ENCODE measurements around the gene IL4I1. TPM values are rescaled to one million over a fixed set of nuclear protein-coding genes. Genes with fewer than 3 reads are reported as not detected.

Gene IL4I1
- polyA plus RNA-seq, 4 donors = 1.0 to 3.8 (median 1.3) TPM; not detected in 1

DNA sequence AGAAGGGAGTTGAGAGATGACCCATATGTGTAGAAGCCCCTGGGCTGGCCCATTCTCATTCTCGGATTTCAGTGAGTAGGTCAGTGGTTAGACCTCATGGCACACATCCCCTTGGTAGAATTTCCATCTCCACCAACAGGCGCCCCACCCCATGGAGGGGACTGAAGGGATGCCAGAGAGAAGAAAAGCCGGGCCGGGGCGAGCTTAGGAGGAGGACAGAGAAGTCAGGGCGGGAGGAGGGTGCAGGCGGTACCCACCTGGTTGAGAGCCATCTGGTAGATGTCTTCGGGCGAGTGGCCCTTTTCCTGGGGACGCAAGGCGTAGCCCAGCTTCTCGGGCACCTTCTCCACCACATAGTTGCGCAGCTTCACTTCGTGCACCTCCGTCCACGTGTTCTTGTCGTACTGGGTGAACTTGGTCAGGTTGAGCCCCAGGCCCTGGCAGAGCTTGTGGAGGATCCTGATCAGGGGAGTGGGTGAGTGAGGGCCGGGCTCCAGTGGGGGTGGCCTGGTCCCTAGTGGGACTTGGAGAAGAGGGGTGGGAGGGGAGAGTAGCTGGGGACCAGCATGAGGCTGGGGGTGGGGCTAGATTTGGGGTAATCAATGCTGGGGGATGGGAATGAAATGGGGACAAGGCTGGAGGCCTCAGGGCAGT lies 2.5 kb downstream of the IL4I1 start:
- FAIRE-seq (no peak), DNase-seq (no peak)
- WGBS, 3 donors = 88 to 91% (median 89%) methylated on average over 18 of the region's 18 CpGs
- H3K4me3 ChIP-seq (ENCODE audit: low read depth in 1 of 3, low read length in 3 of 3) = no peak overlapping the region
- peaks cover 0 to 6% of the 10 kb centered on the region in 2 donors for H3K9me3 ChIP-seq (ENCODE audit: control insufficient read depth in 2 of 2, insufficient read depth in 1 of 2, low read depth in 1 of 2, low read length in 1 of 2)
- peaks cover 0 to 10% (median 2%) of the 10 kb centered on the region in 3 donors for H3K4me1 ChIP-seq (ENCODE audit: control insufficient read depth in 3 of 3, insufficient read depth in 2 of 3, low read depth in 1 of 3, low read length in 2 of 3)
- H3K36me3 ChIP-seq (ENCODE audit: control insufficient read depth in 3 of 3, insufficient read depth in 2 of 3, low read depth in 1 of 3, low read length in 3 of 3) = peaks cover 0 to 4% (median 0%) of the 10 kb centered on the region in 3 donors
- peaks cover 0 to 18% (median 0%) of the 10 kb centered on the region in 3 donors for H3K27me3 ChIP-seq (ENCODE audit: control insufficient read depth in 3 of 3, insufficient read depth in 3 of 3, low read length in 3 of 3)
- no peak overlapping the region for H3K27ac ChIP-seq (ENCODE audit: low read depth in 1 of 3, low read length in 2 of 3)

DNA sequence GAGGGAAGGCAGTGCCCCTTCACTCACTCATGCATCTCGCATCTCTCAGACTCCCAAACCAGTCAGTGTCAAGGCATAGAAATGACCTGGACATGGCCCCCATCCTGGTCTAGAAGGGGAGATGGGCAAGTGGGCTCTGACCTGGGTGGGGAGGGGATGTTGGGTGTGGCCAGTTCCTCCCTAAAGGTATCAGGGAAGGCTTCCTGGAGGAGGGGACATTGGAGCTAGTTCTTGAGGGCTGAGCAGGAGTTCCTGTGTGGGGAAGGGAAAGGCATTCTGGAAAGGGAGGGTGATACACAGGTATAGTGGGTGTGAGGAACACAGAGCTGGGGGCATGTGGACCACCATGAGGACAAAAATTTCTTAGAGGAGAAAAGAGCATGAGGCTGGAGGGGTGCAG lies 4.0 kb downstream of the IL4I1 start:
- Histone ChIP-seq H3K27me3 (ENCODE audit: control insufficient read depth in 3 of 3, insufficient read depth in 3 of 3, low read length in 3 of 3) (peaks cover 0 to 18% (median 0%) of the 10 kb centered on the region in 3 donors), H3K4me1 (ENCODE audit: control insufficient read depth in 3 of 3, insufficient read depth in 2 of 3, low read depth in 1 of 3, low read length in 2 of 3) (peaks cover under 1 to 13% (median 2%) of the 10 kb centered on the region in 3 donors), H3K4me3 (ENCODE audit: low read depth in 1 of 3, low read length in 3 of 3) (no peak overlapping the region), H3K9me3 (ENCODE audit: control insufficient read depth in 2 of 2, insufficient read depth in 1 of 2, low read depth in 1 of 2, low read length in 1 of 2) (peaks cover 0 to 6% of the 10 kb centered on the region in 2 donors), H3K36me3 (ENCODE audit: control insufficient read depth in 3 of 3, insufficient read depth in 2 of 3, low read depth in 1 of 3, low read length in 3 of 3) (peaks cover 0 to 10% (median 0%) of the 10 kb centered on the region in 3 donors), H3K27ac (ENCODE audit: low read depth in 1 of 3, low read length in 2 of 3) (no peak overlapping the region)
- no peak for DNase-seq
- 86 to 90% (median 89%) methylated on average over 1 of the region's 1 CpG for WGBS, 3 donors
- no peak for FAIRE-seq

DNA sequence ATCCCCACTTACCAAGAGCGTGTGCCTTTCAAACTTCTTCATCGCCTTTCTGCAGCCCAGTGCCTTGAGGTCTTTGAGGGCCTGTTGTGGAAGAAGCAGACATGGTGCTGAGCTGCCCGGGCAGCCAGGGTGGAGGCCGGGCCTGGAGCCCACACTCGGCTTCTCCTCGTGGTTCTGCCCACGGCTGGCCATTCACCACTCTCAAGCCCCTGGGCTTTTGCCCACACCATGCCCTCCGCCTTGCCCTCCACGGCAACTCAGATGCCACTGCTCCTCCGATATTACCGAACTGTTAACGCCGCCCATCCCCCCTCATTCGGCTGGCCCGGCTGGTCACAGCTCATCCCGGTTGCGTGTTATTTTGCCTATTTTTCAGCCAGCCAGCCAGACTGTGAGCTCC lies 5.3 kb downstream of the IL4I1 start:
- Histone ChIP-seq H3K27ac (ENCODE audit: low read depth in 1 of 3, low read length in 2 of 3) (no peak overlapping the region), H3K4me3 (ENCODE audit: low read depth in 1 of 3, low read length in 3 of 3) (no peak overlapping the region), H3K36me3 (ENCODE audit: control insufficient read depth in 3 of 3, insufficient read depth in 2 of 3, low read depth in 1 of 3, low read length in 3 of 3) (peaks cover 0 to 19% (median 0%) of the 10 kb centered on the region in 3 donors), H3K27me3 (ENCODE audit: control insufficient read depth in 3 of 3, insufficient read depth in 3 of 3, low read length in 3 of 3) (peaks cover 0 to 18% (median 0%) of the 10 kb centered on the region in 3 donors), H3K9me3 (ENCODE audit: control insufficient read depth in 2 of 2, insufficient read depth in 1 of 2, low read depth in 1 of 2, low read length in 1 of 2) (peaks cover 0 to 6% of the 10 kb centered on the region in 2 donors), H3K4me1 (ENCODE audit: control insufficient read depth in 3 of 3, insufficient read depth in 2 of 3, low read depth in 1 of 3, low read length in 2 of 3) (peaks cover 2 to 12% (median 5%) of the 10 kb centered on the region in 3 donors)
- WGBS, 3 donors = 78 to 90% (median 88%) methylated on average over 17 of the region's 17 CpGs
- FAIRE-seq (no peak), DNase-seq (no peak)

DNA sequence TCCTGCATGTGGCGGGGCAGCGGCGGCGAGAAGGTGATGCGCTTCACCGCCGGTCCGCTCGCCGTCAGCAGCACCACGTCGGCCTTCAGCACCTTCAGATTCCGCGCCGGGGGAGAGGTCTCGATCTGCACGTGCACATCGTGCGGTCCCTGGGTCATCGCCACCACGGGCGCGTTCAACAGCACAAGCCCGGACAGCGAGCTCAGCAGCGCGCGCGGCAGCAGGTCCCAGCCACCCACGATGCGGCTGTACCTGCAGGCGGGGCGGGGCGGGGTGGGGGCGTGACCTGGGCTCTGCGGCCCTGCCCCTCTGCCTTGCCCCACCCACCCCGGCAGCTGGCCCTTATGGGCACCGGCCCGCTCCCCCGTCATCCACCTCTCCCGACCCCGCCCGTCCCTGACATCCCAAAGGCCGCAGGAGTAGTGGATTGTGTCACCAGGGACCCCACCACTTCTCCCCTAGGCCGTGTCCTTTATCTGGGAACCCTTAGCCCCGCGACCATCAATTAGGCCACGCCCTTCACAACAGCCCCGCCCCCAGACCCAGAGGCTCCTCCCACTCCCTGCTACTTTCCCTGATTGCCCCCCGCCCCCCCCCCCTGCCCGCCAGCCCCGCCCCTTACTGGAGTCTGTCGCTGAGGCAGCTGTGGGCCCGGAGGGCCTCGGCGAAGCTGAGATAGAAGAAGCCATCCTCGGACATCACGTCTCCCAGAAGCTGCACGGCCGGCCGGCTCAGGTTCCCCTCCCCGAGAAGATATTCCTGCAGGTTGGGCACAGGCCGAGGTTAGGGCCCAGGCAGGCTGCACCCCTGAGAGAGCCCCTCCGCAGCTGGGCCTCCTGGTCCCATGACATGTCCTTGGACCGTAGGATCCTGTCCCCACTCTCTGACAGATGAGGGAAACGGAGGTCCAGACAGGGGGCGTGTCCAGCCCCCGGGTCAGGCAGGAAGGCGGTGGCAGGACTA lies 6.1 kb downstream of the IL4I1 start:
- Histone ChIP-seq H3K9me3 (ENCODE audit: control insufficient read depth in 2 of 2, insufficient read depth in 1 of 2, low read depth in 1 of 2, low read length in 1 of 2) (peaks cover 0 to 6% of the 10 kb centered on the region in 2 donors), H3K27me3 (ENCODE audit: control insufficient read depth in 3 of 3, insufficient read depth in 3 of 3, low read length in 3 of 3) (peaks cover 0 to 18% (median 0%) of the 10 kb centered on the region in 3 donors), H3K4me1 (ENCODE audit: control insufficient read depth in 3 of 3, insufficient read depth in 2 of 3, low read depth in 1 of 3, low read length in 2 of 3) (peaks cover 2 to 12% (median 5%) of the 10 kb centered on the region in 3 donors), H3K27ac (ENCODE audit: low read depth in 1 of 3, low read length in 2 of 3) (no peak overlapping the region), H3K36me3 (ENCODE audit: control insufficient read depth in 3 of 3, insufficient read depth in 2 of 3, low read depth in 1 of 3, low read length in 3 of 3) (peaks cover 0 to 22% (median 0%) of the 10 kb centered on the region in 3 donors), H3K4me3 (ENCODE audit: low read depth in 1 of 3, low read length in 3 of 3) (peak overlapping the region in 1 of 3 donors; percentile 13)
- 11 to 14% (median 13%) methylated on average over 48 to 69 of the region's 69 CpGs for WGBS, 3 donors
- DNase-seq = peak in 1 of 2 donors; percentile 67
- no peak for FAIRE-seq

DNA sequence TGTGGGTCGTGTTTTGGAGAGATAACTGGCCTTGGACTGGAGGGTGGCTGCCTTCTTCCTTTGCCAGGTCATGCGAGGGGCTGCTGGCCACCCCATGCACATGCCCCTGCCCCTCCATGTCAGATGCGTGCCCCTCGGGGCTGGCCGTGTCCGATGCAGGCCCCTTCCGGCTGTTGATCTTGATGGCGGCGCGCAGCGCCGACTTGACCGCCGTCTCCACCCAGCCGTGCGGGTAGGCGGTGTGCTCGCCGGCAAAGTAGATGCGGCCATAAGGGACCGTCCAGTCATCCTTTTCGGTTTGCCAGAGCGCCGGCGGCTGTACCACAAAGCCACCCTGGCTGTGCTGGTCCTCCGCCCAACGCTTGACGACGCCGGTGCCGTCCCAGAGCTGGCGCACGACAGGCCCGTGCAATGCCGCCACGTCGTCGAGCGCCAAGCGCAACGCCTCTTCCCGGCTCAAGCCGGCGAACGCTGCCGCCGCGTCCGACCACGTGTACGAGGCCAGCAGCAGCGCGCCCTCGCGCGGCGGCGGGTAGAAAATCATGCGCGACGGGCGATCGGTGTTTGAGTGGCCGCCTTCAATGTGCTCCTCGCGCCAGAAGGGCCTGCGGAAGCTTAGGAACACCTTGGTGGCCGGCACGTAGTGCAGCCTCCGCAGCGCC lies 6.9 kb downstream of the IL4I1 start:
- Histone ChIP-seq H3K4me3 (ENCODE audit: low read depth in 1 of 3, low read length in 3 of 3) (peak overlapping the region in 1 of 3 donors; percentile 13), H3K9me3 (ENCODE audit: control insufficient read depth in 2 of 2, insufficient read depth in 1 of 2, low read depth in 1 of 2, low read length in 1 of 2) (peaks cover 0 to 6% of the 10 kb centered on the region in 2 donors), H3K27me3 (ENCODE audit: control insufficient read depth in 3 of 3, insufficient read depth in 3 of 3, low read length in 3 of 3) (peaks cover 0 to 18% (median 0%) of the 10 kb centered on the region in 3 donors), H3K4me1 (ENCODE audit: control insufficient read depth in 3 of 3, insufficient read depth in 2 of 3, low read depth in 1 of 3, low read length in 2 of 3) (peaks cover 2 to 12% (median 5%) of the 10 kb centered on the region in 3 donors), H3K36me3 (ENCODE audit: control insufficient read depth in 3 of 3, insufficient read depth in 2 of 3, low read depth in 1 of 3, low read length in 3 of 3) (peaks cover 2 to 28% (median 2%) of the 10 kb centered on the region in 3 donors), H3K27ac (ENCODE audit: low read depth in 1 of 3, low read length in 2 of 3) (no peak overlapping the region)
- WGBS, 3 donors = 24 to 38% (median 32%) methylated on average over 63 to 71 of the region's 71 CpGs
- peak; percentile 64 to 90 for DNase-seq
- FAIRE-seq = no peak

DNA sequence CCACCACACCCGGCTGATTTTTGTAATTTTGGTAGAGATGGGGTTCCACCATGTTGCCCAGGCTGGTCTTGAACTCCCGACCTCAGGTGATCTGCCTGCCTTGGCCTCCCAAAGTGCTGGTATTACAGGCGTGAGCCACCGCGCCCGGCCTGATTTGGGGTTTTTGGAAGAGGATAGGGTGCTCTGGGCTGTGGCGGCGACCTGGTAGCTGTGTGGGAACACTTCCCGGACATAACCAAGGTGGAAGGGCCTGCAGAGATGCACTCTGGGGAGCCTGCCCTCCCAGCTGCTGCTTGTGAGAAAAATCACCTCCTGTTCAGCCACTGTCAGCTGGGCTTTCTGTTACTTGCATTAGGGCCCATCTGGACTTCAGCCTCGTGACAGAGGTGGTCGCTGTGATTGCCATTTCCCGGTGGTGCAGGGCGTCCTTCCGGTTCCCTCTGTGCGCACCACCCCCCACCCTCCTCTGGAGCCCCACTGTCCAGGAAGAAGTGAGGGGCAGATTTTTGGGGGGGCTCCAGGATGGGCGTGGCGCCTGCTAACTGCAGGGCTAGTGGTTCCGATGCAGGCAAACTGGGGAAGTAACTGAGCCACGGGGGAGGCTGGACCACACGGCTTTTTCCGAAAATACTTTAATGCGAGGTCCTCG lies 7.5 kb downstream of the IL4I1 start:
- peaks cover 7 to 34% (median 7%) of the 10 kb centered on the region in 3 donors for H3K36me3 ChIP-seq (ENCODE audit: control insufficient read depth in 3 of 3, insufficient read depth in 2 of 3, low read depth in 1 of 3, low read length in 3 of 3)
- DNase-seq (no peak), FAIRE-seq (no peak)
- 83 to 90% (median 88%) methylated on average over 23 of the region's 23 CpGs for WGBS, 3 donors
- peaks cover 2 to 12% (median 5%) of the 10 kb centered on the region in 3 donors for H3K4me1 ChIP-seq (ENCODE audit: control insufficient read depth in 3 of 3, insufficient read depth in 2 of 3, low read depth in 1 of 3, low read length in 2 of 3)
- H3K9me3 ChIP-seq (ENCODE audit: control insufficient read depth in 2 of 2, insufficient read depth in 1 of 2, low read depth in 1 of 2, low read length in 1 of 2) = peaks cover 0 to 6% of the 10 kb centered on the region in 2 donors
- no peak overlapping the region for H3K4me3 ChIP-seq (ENCODE audit: low read depth in 1 of 3, low read length in 3 of 3)
- peaks cover 0 to 18% (median 0%) of the 10 kb centered on the region in 3 donors for H3K27me3 ChIP-seq (ENCODE audit: control insufficient read depth in 3 of 3, insufficient read depth in 3 of 3, low read length in 3 of 3)
- H3K27ac ChIP-seq (ENCODE audit: low read depth in 1 of 3, low read length in 2 of 3) = no peak overlapping the region

DNA sequence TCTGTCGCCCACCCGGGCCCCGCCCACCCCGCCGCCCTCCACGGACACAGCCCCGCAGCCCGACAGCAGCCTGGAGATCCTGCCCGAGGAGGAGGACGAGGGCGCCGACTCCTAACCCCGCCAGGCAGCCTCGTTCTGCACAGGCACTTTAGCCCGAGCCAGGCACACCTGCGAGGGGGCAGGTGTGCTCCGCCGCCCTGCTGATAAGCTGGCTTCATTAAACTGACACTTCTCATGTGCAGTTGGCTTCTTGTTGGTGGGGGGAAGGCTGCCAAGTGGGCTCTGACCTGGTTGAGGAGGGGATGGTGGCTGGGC lies 8.2 kb downstream of the IL4I1 start:
- Histone ChIP-seq H3K27ac (ENCODE audit: low read depth in 1 of 3, low read length in 2 of 3) (no peak overlapping the region), H3K27me3 (ENCODE audit: control insufficient read depth in 3 of 3, insufficient read depth in 3 of 3, low read length in 3 of 3) (peaks cover 0 to 18% (median 0%) of the 10 kb centered on the region in 3 donors), H3K9me3 (ENCODE audit: control insufficient read depth in 2 of 2, insufficient read depth in 1 of 2, low read depth in 1 of 2, low read length in 1 of 2) (peaks cover 0 to 6% of the 10 kb centered on the region in 2 donors), H3K36me3 (ENCODE audit: control insufficient read depth in 3 of 3, insufficient read depth in 2 of 3, low read depth in 1 of 3, low read length in 3 of 3) (peaks cover 12 to 41% (median 14%) of the 10 kb centered on the region in 3 donors), H3K4me1 (ENCODE audit: control insufficient read depth in 3 of 3, insufficient read depth in 2 of 3, low read depth in 1 of 3, low read length in 2 of 3) (peaks cover 2 to 12% (median 5%) of the 10 kb centered on the region in 3 donors), H3K4me3 (ENCODE audit: low read depth in 1 of 3, low read length in 3 of 3) (no peak overlapping the region)
- DNase-seq (peak in 1 of 2 donors; percentile 48), FAIRE-seq (no peak)
- WGBS, 3 donors = 24 to 63% (median 46%) methylated on average over 13 to 18 of the region's 18 CpGs

Measured in small intestine (tissue), 7 donors.